ENCODE measurements around the gene LRMDA.

DNA sequence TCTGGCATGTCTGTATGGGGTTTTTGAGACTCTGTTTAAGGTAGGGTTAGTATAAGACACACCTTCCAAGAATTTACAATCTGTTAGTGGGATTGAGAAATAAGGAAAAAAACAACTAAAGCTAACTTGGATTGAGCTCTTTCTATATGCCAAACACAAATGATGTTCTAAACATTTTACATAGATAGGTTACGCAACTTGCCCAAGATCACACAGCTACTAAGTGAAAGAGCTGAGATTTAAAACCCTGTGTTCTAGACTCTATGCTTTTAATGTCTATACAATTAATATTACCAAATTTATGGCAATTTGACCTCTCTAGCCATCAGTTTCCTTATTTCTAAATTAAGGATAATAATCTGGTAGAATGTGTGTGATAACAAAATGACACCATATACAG, 1056.2 kb downstream of the LRMDA start:
- TF ChIP-seq, protein P1, sequence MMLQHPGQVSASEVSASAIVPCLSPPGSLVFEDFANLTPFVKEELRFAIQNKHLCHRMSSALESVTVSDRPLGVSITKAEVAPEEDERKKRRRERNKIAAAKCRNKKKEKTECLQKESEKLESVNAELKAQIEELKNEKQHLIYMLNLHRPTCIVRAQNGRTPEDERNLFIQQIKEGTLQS (IDR thresholded peaks at IDR 0.05): no peak
- TF ChIP-seq RAD21 (IDR thresholded peaks at IDR 0.05; ENCODE audit: low read depth) (no peak), POLR2A (IDR thresholded peaks at IDR 0.05; ENCODE audit: borderline replicate concordance, extremely low read depth, insufficient read depth, insufficient read length) (no peak), ELF1 (IDR thresholded peaks at IDR 0.05; ENCODE audit: borderline replicate concordance, low read depth) (no peak), EZH2phosphoT487 (IDR thresholded peaks at IDR 0.05; ENCODE audit: borderline replicate concordance) (no peak), POLR2AphosphoS5 (IDR thresholded peaks at IDR 0.05; ENCODE audit: low read depth, low read length) (no peak), CEBPB (IDR thresholded peaks at IDR 0.05; ENCODE audit: low read depth) (no peak), SP1 (IDR thresholded peaks at IDR 0.05; ENCODE audit: low read depth) (no peak), EZH2 (IDR thresholded peaks at IDR 0.05) (no peak)
- TF ChIP-seq, protein P2, sequence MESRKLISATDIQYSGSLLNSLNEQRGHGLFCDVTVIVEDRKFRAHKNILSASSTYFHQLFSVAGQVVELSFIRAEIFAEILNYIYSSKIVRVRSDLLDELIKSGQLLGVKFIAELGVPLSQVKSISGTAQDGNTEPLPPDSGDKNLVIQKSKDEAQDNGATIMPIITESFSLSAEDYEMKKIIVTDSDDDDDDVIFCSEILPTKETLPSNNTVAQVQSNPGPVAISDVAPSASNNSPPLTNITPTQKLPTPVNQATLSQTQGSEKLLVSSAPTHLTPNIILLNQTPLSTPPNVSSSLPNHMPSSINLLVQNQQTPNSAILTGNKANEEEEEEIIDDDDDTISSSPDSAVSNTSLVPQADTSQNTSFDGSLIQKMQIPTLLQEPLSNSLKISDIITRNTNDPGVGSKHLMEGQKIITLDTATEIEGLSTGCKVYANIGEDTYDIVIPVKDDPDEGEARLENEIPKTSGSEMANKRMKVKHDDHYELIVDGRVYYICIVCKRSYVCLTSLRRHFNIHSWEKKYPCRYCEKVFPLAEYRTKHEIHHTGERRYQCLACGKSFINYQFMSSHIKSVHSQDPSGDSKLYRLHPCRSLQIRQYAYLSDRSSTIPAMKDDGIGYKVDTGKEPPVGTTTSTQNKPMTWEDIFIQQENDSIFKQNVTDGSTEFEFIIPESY (IDR thresholded peaks at IDR 0.05; ENCODE audit: extremely low read depth, insufficient replicate concordance, low read length): no peak
- TF ChIP-seq, protein P3, sequence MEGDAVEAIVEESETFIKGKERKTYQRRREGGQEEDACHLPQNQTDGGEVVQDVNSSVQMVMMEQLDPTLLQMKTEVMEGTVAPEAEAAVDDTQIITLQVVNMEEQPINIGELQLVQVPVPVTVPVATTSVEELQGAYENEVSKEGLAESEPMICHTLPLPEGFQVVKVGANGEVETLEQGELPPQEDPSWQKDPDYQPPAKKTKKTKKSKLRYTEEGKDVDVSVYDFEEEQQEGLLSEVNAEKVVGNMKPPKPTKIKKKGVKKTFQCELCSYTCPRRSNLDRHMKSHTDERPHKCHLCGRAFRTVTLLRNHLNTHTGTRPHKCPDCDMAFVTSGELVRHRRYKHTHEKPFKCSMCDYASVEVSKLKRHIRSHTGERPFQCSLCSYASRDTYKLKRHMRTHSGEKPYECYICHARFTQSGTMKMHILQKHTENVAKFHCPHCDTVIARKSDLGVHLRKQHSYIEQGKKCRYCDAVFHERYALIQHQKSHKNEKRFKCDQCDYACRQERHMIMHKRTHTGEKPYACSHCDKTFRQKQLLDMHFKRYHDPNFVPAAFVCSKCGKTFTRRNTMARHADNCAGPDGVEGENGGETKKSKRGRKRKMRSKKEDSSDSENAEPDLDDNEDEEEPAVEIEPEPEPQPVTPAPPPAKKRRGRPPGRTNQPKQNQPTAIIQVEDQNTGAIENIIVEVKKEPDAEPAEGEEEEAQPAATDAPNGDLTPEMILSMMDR (IDR thresholded peaks at IDR 0.05 in 2 of 3, conservative IDR thresholded peaks at IDR 0.05 in 1 of 3; ENCODE audit: borderline replicate concordance in 1 of 3, insufficient read depth in 1 of 3, low read depth in 2 of 3, low read length in 2 of 3): no peak
- TF ChIP-seq, protein P4, sequence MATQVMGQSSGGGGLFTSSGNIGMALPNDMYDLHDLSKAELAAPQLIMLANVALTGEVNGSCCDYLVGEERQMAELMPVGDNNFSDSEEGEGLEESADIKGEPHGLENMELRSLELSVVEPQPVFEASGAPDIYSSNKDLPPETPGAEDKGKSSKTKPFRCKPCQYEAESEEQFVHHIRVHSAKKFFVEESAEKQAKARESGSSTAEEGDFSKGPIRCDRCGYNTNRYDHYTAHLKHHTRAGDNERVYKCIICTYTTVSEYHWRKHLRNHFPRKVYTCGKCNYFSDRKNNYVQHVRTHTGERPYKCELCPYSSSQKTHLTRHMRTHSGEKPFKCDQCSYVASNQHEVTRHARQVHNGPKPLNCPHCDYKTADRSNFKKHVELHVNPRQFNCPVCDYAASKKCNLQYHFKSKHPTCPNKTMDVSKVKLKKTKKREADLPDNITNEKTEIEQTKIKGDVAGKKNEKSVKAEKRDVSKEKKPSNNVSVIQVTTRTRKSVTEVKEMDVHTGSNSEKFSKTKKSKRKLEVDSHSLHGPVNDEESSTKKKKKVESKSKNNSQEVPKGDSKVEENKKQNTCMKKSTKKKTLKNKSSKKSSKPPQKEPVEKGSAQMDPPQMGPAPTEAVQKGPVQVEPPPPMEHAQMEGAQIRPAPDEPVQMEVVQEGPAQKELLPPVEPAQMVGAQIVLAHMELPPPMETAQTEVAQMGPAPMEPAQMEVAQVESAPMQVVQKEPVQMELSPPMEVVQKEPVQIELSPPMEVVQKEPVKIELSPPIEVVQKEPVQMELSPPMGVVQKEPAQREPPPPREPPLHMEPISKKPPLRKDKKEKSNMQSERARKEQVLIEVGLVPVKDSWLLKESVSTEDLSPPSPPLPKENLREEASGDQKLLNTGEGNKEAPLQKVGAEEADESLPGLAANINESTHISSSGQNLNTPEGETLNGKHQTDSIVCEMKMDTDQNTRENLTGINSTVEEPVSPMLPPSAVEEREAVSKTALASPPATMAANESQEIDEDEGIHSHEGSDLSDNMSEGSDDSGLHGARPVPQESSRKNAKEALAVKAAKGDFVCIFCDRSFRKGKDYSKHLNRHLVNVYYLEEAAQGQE (IDR thresholded peaks at IDR 0.05; ENCODE audit: low read depth): no peak

All from HCT116 (cell line).